Endothelial cell of umbilical vein (primary cell): ENCODE data around the gene AMBP. TPM values are rescaled to one million over a fixed set of nuclear protein-coding genes. Genes with fewer than 3 reads are reported as not detected.

Experiments used
- BruUV-seq: library from RNA; stranded (reverse); fragments of 400-500 nt; replicated peaks from 2 replicates; lab custom pipeline; 2021; lab: Mats Ljungman, UMichigan
- CTCF ChIA-PET: fragments of 300-600, 350-600 bp; sonication (Branson Sonifier 250); formaldehyde crosslinking; loops from one replicate; lab custom pipeline; 2021; ENCODE audit warnings: antibody characterized with exemption, inconsistent platforms; lab: Charles Lee
- POLR2A ChIA-PET: fragments of 300-600, 350-600 bp; sonication (Branson Sonifier 250); formaldehyde crosslinking; loops from one replicate; lab custom pipeline; 2021; ENCODE audit warnings: antibody characterized with exemption, inconsistent platforms; lab: Charles Lee
- DNase-seq: peaks from one replicate; pipeline ENCODE4 v3.0.0-alpha.2; 2011; ENCODE audit warnings: low read depth, low spot score
- FAIRE-seq: peaks from 2 replicates; lab custom pipeline; 2011; peaks lifted over from hg19 to GRCh38; lab: Jason Lieb, UNC
- H2AFZ ChIP-seq: 2 replicates; pipeline ENCODE4 v1.6.0; 2012; ENCODE audit warnings: low read depth, low read length, control low read depth, inconsistent platforms
- H3K27ac ChIP-seq: 2 replicates; pipeline ENCODE4 v1.5.1; 2011; ENCODE audit warnings: low read depth, mild to moderate bottlenecking, control low read depth, low read length, moderate library complexity; ENCODE audit not compliant: insufficient read depth
- H3K27me3 ChIP-seq, 2 experiments: 2 replicates each; pipeline versions ENCODE4 v1.6.0 to v1.6.1; 2011; ENCODE audit warnings: low read length in 2 of 2, mixed read lengths in 1 of 2; ENCODE audit not compliant: control insufficient read depth in 2 of 2, insufficient read depth in 2 of 2
- H3K36me3 ChIP-seq, 2 experiments: 2 replicates in 1 of 2; 3 replicates in 1 of 2; pipeline ENCODE4 v1.5.1; 2011; ENCODE audit warnings: low read length in 2 of 2, mild to moderate bottlenecking in 1 of 2, moderate library complexity in 1 of 2; ENCODE audit not compliant: control insufficient read depth in 2 of 2, insufficient read depth in 2 of 2; ENCODE audit errors: extremely low read depth in 1 of 2
- H3K4me1 ChIP-seq: 3 replicates; pipeline ENCODE4 v1.5.1; 2011; ENCODE audit warnings: mild to moderate bottlenecking, low read length; ENCODE audit not compliant: control insufficient read depth, insufficient read depth; ENCODE audit errors: extremely low read depth
- H3K4me2 ChIP-seq: 2 replicates; pipeline ENCODE4 v1.6.1; 2011; ENCODE audit warnings: low read length, control low read depth, mixed read lengths; ENCODE audit not compliant: insufficient read depth
- H3K4me3 ChIP-seq, 3 experiments: fragments of 200-600 bp in 1 of 3; sonication (generic), shearing (Covaris generic) in 1 of 3; replicated peaks in 1 of 3; 2 replicates each; pipeline ENCODE4 v1.5.1; 2011 to 2016; ENCODE audit warnings: control low read depth in 3 of 3, low read length in 3 of 3, mild to moderate bottlenecking in 2 of 3, inconsistent platforms in 1 of 3, low read depth in 1 of 3, moderate library complexity in 1 of 3; ENCODE audit not compliant: insufficient read depth in 1 of 3
- H3K79me2 ChIP-seq: 2 replicates; pipeline ENCODE4 v1.6.0; 2012; ENCODE audit warnings: low read length, inconsistent platforms; ENCODE audit not compliant: control insufficient read depth, insufficient read depth
- H3K9ac ChIP-seq: replicated peaks from 2 replicates; pipeline ENCODE3; 2011; ENCODE audit warnings: low read length, control low read depth; ENCODE audit not compliant: insufficient read depth; ENCODE audit errors: extremely low read depth
- H3K9me1 ChIP-seq: replicated peaks from 3 replicates; pipeline ENCODE4 v1.6.0; 2011; ENCODE audit warnings: mild to moderate bottlenecking, low read length; ENCODE audit not compliant: control insufficient read depth, insufficient read depth; ENCODE audit errors: extremely low read depth
- H3K9me3 ChIP-seq: replicated peaks from 2 replicates; pipeline ENCODE4 v1.5.1; 2012; ENCODE audit warnings: low read length, inconsistent platforms; ENCODE audit not compliant: control insufficient read depth, insufficient read depth
- H4K20me1 ChIP-seq: replicated peaks from 2 replicates; pipeline ENCODE3; 2011; ENCODE audit warnings: mild to moderate bottlenecking, low read length; ENCODE audit not compliant: control insufficient read depth, insufficient read depth; ENCODE audit errors: extremely low read depth
- CTCF ChIP-seq, 2 donors: IDR thresholded peaks; 1 replicate in 1 of 2; 2 replicates in 1 of 2; pipeline ENCODE4 v1.5.1; 2011; ENCODE audit warnings: low read length in 2 of 2, mild to moderate bottlenecking in 2 of 2, moderate library complexity in 2 of 2, control low read depth in 1 of 2, inconsistent platforms in 1 of 2, low read depth in 1 of 2; ENCODE audit not compliant: insufficient read depth in 1 of 2; ENCODE audit errors: extremely low read depth in 1 of 2
- EZH2 ChIP-seq: IDR thresholded peaks from 2 replicates; pipeline ENCODE4 v1.6.1; 2012; ENCODE audit warnings: borderline replicate concordance, low read depth, mild to moderate bottlenecking, moderate library complexity, low read length, inconsistent platforms; ENCODE audit not compliant: severe bottlenecking
- FOS ChIP-seq: IDR thresholded peaks from 2 replicates; pipeline ENCODE4 v1.6.1; 2011; ENCODE audit warnings: mild to moderate bottlenecking, low read length, moderate library complexity, borderline replicate concordance; ENCODE audit not compliant: insufficient read depth
- GATA2 ChIP-seq: IDR thresholded peaks from 2 replicates; pipeline ENCODE4 v1.7.0; 2011; ENCODE audit warnings: low read depth, mild to moderate bottlenecking, moderate library complexity, mixed read lengths, low read length; ENCODE audit not compliant: insufficient read length, insufficient read depth
- JUN ChIP-seq: IDR thresholded peaks from 2 replicates; pipeline ENCODE4 v1.6.1; 2011; ENCODE audit warnings: borderline replicate concordance, low read depth; ENCODE audit not compliant: insufficient read length, insufficient read depth
- MYC ChIP-seq: IDR thresholded peaks from one replicate; pipeline ENCODE4 v1.6.1; 2011; ENCODE audit warnings: mild to moderate bottlenecking, low read depth, low read length
- POLR2A ChIP-seq: IDR thresholded peaks from 2 replicates; pipeline ENCODE4 v1.6.1; 2012; ENCODE audit warnings: low read depth, mild to moderate bottlenecking, control low read depth, low read length
- POLR2AphosphoS5 ChIP-seq: IDR thresholded peaks from 2 replicates; pipeline ENCODE4 v1.6.1; 2012; ENCODE audit warnings: low read depth, mild to moderate bottlenecking, control low read depth, low read length, moderate library complexity; ENCODE audit not compliant: insufficient read depth
- dilution Hi-C: fragments of 300-500 bp; cut with MboI; formaldehyde crosslinking; loops from one replicate; pipeline ENCODE4 v1.15.0; 2019; ENCODE audit warnings: low sequenced_read_pairs; ENCODE audit not compliant: extremely low pct_ligation_motif_present
- intact Hi-C: fragments of 100-400 bp; cut with micrococcal nuclease; formaldehyde crosslinking; loops from one replicate; pipeline ENCODE4 v1.10.0; 2022
- polyA plus RNA-seq, 4 experiments: library from polyadenylated mRNA; depleted of rRNA in 3 of 4; stranded (reverse) in 3 of 4; unstranded in 1 of 4; fragments of >200 nt; gene quantifications; 2 replicates each; pipeline versions ENCODE4 v1.2.1 to v1.2.3, GENCODE V29; 2011 to 2012; ENCODE audit warnings: missing spikeins in 1 of 4
- total RNA-seq: library from RNA; stranded (reverse); gene quantifications from 2 replicates; pipeline ENCODE4 v1.2.3, GENCODE V29; 2021
- TF ChIP-seq, protein P1 (sequence below): IDR thresholded peaks from 2 replicates; pipeline ENCODE4 v1.6.1; 2011; ENCODE audit not compliant: insufficient read depth, insufficient read length

AMBP gene
- total and polyA plus RNA-seq, 2 donors (not counting 3 experiments of a cell fraction or from before 2014, with no cell fraction given) = not detected

- CTCF ChIA-PET = interaction anchor here (0.6 to 1.9 kb wide), 10 partner anchors 8 to 365 kb away, joined by 3 to 21 read pairs (median 3); no protein-coding TSS in a partner anchor
- no peak overlapping the region for H3K4me2 ChIP-seq
- no peak for TF ChIP-seq POLR2A
- TF ChIP-seq CTCF (IDR thresholded peaks at IDR 0.05; ENCODE audit: extremely low read depth in 1 of 2, insufficient read depth in 1 of 2, low read depth in 1 of 2, low read length in 2 of 2) = peak in 1 of 2 donors; percentile 29
- H3K9me3 ChIP-seq = no peaks in the 10 kb centered on the region
- no peak overlapping the region for H3K4me3 ChIP-seq
- dilution Hi-C loops (no loop called here), intact Hi-C loops (loop anchor here (2.0 kb wide), 2 partner anchors 241 to 311 kb away; no protein-coding TSS in a partner anchor)
- POLR2A ChIA-PET = no interaction called here
- FAIRE-seq (no peak), DNase-seq (peak; percentile 19)
- H3K4me1 ChIP-seq = peaks cover 4% of the 10 kb centered on the region
- no peaks in the 10 kb centered on the region for H3K79me2 ChIP-seq
- no peaks in the 10 kb centered on the region for H4K20me1 ChIP-seq
- H2AFZ ChIP-seq = no peak overlapping the region
- H3K9me1 ChIP-seq = no peaks in the 10 kb centered on the region
- no peak overlapping the region for H3K9ac ChIP-seq
- H3K27ac ChIP-seq = no peak overlapping the region
- H3K36me3 ChIP-seq = peaks cover 22 to 37% of the 10 kb centered on the region in 2 experiments
- no peaks in the 10 kb centered on the region for H3K27me3 ChIP-seq
- no TSS peak for BruUV-seq
Measured at GRCh38 chr9:114047717-114048116, 30.4 kb downstream of the AMBP start.

- Histone ChIP-seq H3K4me1 (peaks cover 4% of the 10 kb centered on the region), H3K9me1 (no peaks in the 10 kb centered on the region), H3K79me2 (no peaks in the 10 kb centered on the region), H3K4me2 (no peak overlapping the region), H3K4me3 (no peak overlapping the region), H3K27ac (no peak overlapping the region), H4K20me1 (no peaks in the 10 kb centered on the region), H3K36me3 (peaks cover 22 to 29% of the 10 kb centered on the region in 2 experiments), H3K9ac (no peak overlapping the region), H3K9me3 (no peaks in the 10 kb centered on the region), H2AFZ (no peak overlapping the region), H3K27me3 (no peaks in the 10 kb centered on the region)
- POLR2A ChIA-PET = no interaction called here
- no TSS peak for BruUV-seq
- intact Hi-C loops (loop anchor here (2.0 kb wide), 2 partner anchors 240 to 310 kb away; no protein-coding TSS in a partner anchor), dilution Hi-C loops (no loop called here)
- CTCF ChIA-PET = interaction anchor here (0.8 to 1.9 kb wide), 8 partner anchors 9 to 310 kb away, joined by 3 to 21 read pairs (median 4); no protein-coding TSS in a partner anchor
- DNase-seq = no peak
- TF ChIP-seq MYC (no peak), POLR2AphosphoS5 (no peak), POLR2A (no peak), GATA2 (no peak), JUN (no peak), EZH2 (no peak), CTCF (IDR thresholded peaks at IDR 0.05; ENCODE audit: extremely low read depth in 1 of 2, insufficient read depth in 1 of 2, low read depth in 1 of 2, low read length in 2 of 2) (no peak), FOS (no peak)
- TF ChIP-seq, protein P1, sequence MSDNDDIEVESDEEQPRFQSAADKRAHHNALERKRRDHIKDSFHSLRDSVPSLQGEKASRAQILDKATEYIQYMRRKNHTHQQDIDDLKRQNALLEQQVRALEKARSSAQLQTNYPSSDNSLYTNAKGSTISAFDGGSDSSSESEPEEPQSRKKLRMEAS = no peak
- peak; percentile 68 for FAIRE-seq
Measured at GRCh38 chr9:114046875-114047274, 31.2 kb downstream of the AMBP start.
